GM23338 (cell line): Measurements from ENCODE around the gene ZSCAN5B. TPM values are rescaled to one million over a fixed set of nuclear protein-coding genes. Genes with fewer than 3 reads are reported as not detected.

Source experiments
- ATAC-seq: fragments of 200-7000 bp; cut with Tn5 transposase; 3 replicates; pipeline ENCODE4 v1.9.1; 2020
- DNase-seq: peaks from one replicate; pipeline ENCODE4 v3.0.0-alpha.2; 2015; ENCODE audit warnings: low spot score
- H2AFZ ChIP-seq: fragments of 200-600 bp; sonication (generic); 2 replicates; pipeline ENCODE4 v1.8.0; 2016; ENCODE audit warnings: antibody characterized with exemption, mild to moderate bottlenecking, moderate library complexity
- H3F3A ChIP-seq: fragments of 200-600 bp; sonication (generic); replicated peaks from 2 replicates; pipeline ENCODE4 v1.8.0; 2017; ENCODE audit warnings: antibody characterized with exemption, mixed run types, low read depth
- H3K27ac ChIP-seq: fragments of 200-600 bp; sonication (generic); 2 replicates; pipeline ENCODE4 v1.6.1; 2016; ENCODE audit warnings: low read depth
- H3K27me3 ChIP-seq: fragments of 200-600 bp; sonication (generic); 2 replicates; pipeline ENCODE4 v1.8.0; 2016; ENCODE audit warnings: mild to moderate bottlenecking, mixed run types, moderate library complexity; ENCODE audit not compliant: insufficient read depth
- H3K36me3 ChIP-seq: fragments of 200-600 bp; sonication (generic); 2 replicates; pipeline ENCODE4 v1.8.0; 2016; ENCODE audit warnings: mild to moderate bottlenecking; ENCODE audit not compliant: insufficient read depth
- H3K4me1 ChIP-seq: fragments of 200-600 bp; sonication (generic); 2 replicates; pipeline ENCODE4 v1.8.0; 2016; ENCODE audit warnings: mild to moderate bottlenecking, moderate library complexity; ENCODE audit not compliant: insufficient read depth
- H3K4me2 ChIP-seq: fragments of 200-600 bp; sonication (generic); 2 replicates; pipeline ENCODE4 v1.7.1; 2017; ENCODE audit warnings: mixed run types
- H3K4me3 ChIP-seq: fragments of 200-600 bp; sonication (generic); 2 replicates; pipeline ENCODE4 v1.6.1; 2016; ENCODE audit warnings: mixed run types
- H3K79me2 ChIP-seq: fragments of 200-600 bp; sonication (generic); replicated peaks from 2 replicates; pipeline ENCODE4 v1.8.0; 2017; ENCODE audit warnings: mild to moderate bottlenecking; ENCODE audit not compliant: insufficient read depth
- H3K9me2 ChIP-seq: fragments of 200-600 bp; sonication (generic); 2 replicates; pipeline ENCODE4 v1.8.0; 2017; ENCODE audit not compliant: insufficient read depth
- H4K20me1 ChIP-seq: fragments of 200-600 bp; sonication (generic); replicated peaks from 2 replicates; pipeline ENCODE4 v1.8.0; 2017; ENCODE audit warnings: mild to moderate bottlenecking; ENCODE audit not compliant: insufficient read depth
- H3K27ac Mint-ChIP-seq: 2 replicates; pipeline ENCODE4 v1.8.0; 2020; ENCODE audit warnings: inconsistent platforms, mild to moderate bottlenecking, moderate library complexity, mixed read lengths
- H3K27me3 Mint-ChIP-seq: 3 replicates; pipeline ENCODE4 v1.8.0; 2022; ENCODE audit warnings: low read depth, mild to moderate bottlenecking, moderate library complexity, mixed read lengths, inconsistent platforms; ENCODE audit not compliant: insufficient read depth, poor library complexity
- H3K36me3 Mint-ChIP-seq: 3 replicates; pipeline ENCODE4 v1.8.0; 2021; ENCODE audit warnings: low read depth, mild to moderate bottlenecking, inconsistent platforms, moderate library complexity, mixed read lengths
- H3K4me1 Mint-ChIP-seq: 3 replicates; pipeline ENCODE4 v1.8.0; 2020; ENCODE audit warnings: mild to moderate bottlenecking, inconsistent platforms, mixed read lengths
- H3K4me3 Mint-ChIP-seq: 3 replicates; pipeline ENCODE4 v1.8.0; 2021; ENCODE audit warnings: moderate library complexity, mild to moderate bottlenecking, inconsistent platforms, mixed read lengths
- H3K9me3 Mint-ChIP-seq: 3 replicates; pipeline ENCODE4 v1.8.0; 2020; ENCODE audit warnings: moderate library complexity, mild to moderate bottlenecking, inconsistent platforms, mixed read lengths
- CREB1 ChIP-seq: fragments of 250-450 bp; sonication (Bioruptor Pico); IDR thresholded peaks from 2 replicates; pipeline ENCODE4 v1.5.0; 2020; ENCODE audit warnings: low read depth, mild to moderate bottlenecking, moderate library complexity
- EZH2 ChIP-seq: fragments of 200-600 bp; sonication (generic); IDR thresholded peaks from one replicate; pipeline ENCODE4 v1.8.0; 2017; ENCODE audit warnings: antibody characterized with exemption, mild to moderate bottlenecking, low read depth; ENCODE audit not compliant: unreplicated experiment
- EZH2phosphoT487 ChIP-seq: fragments of 200-600 bp; sonication (generic); IDR thresholded peaks from one replicate; pipeline ENCODE4 v1.8.1; 2018; ENCODE audit warnings: antibody characterized with exemption; ENCODE audit not compliant: unreplicated experiment
- JUNB ChIP-seq: IDR thresholded peaks from one replicate; pipeline ENCODE4 v1.6.1; 2016; ENCODE audit warnings: antibody characterized with exemption; ENCODE audit not compliant: unreplicated experiment
- STAT1 ChIP-seq: IDR thresholded peaks from one replicate; pipeline ENCODE4 v1.6.1; 2016; ENCODE audit warnings: antibody characterized with exemption; ENCODE audit not compliant: unreplicated experiment
- ZNF114 ChIP-seq: fragments of 250-450 bp; sonication (Bioruptor Pico); IDR thresholded peaks from 2 replicates; pipeline ENCODE4 v1.5.0; 2020; ENCODE audit warnings: mild to moderate bottlenecking, moderate library complexity
- ZNF331 ChIP-seq: fragments of 250-450 bp; sonication (Bioruptor Pico); IDR thresholded peaks from 2 replicates; pipeline ENCODE4 v1.5.0; 2020; ENCODE audit warnings: low read depth, mild to moderate bottlenecking, moderate library complexity
- polyA plus RNA-seq: library from polyadenylated mRNA; unstranded; fragments of >200 nt; fragmentation: Nextera tagmentation; extraction: Ambion mirVana; gene quantifications from 2 replicates; pipeline ENCODE4 v1.2.1, GENCODE V29; 2016
- total RNA-seq: library from RNA; depleted of rRNA; stranded (reverse); fragments of >200 nt; shearing (Covaris generic); gene quantifications from 2 replicates; pipeline ENCODE4 v1.2.3, GENCODE V29; 2014
- TF ChIP-seq, protein P1 (sequence below), 2 experiments: fragments of 200-600 bp in 1 of 2; sonication (generic) in 1 of 2; conservative IDR thresholded peaks; 2 replicates each; pipeline versions ENCODE4 v1.5.1 to v1.6.1; 2016 to 2017; ENCODE audit warnings: antibody characterized with exemption in 2 of 2, low read depth in 2 of 2, mild to moderate bottlenecking in 2 of 2, moderate library complexity in 1 of 2
- TF ChIP-seq, protein P2 (sequence below): fragments of 250-450 bp; sonication (Bioruptor Pico); IDR thresholded peaks from 2 replicates; pipeline ENCODE4 v1.5.0; 2020; ENCODE audit warnings: mild to moderate bottlenecking, moderate library complexity
- TF ChIP-seq, protein P3 (sequence below): IDR thresholded peaks from 2 replicates; pipeline ENCODE4 v1.6.1; 2016; ENCODE audit warnings: antibody characterized with exemption
- TF ChIP-seq, protein P4 (sequence below): IDR thresholded peaks from one replicate; pipeline ENCODE4 v1.6.1; 2018; ENCODE audit warnings: antibody characterized with exemption; ENCODE audit not compliant: unreplicated experiment

The ZSCAN5B gene
- total and polyA plus RNA-seq, 2 experiments from 2014 or later: 0.10 TPM; not detected in 1

DNA sequence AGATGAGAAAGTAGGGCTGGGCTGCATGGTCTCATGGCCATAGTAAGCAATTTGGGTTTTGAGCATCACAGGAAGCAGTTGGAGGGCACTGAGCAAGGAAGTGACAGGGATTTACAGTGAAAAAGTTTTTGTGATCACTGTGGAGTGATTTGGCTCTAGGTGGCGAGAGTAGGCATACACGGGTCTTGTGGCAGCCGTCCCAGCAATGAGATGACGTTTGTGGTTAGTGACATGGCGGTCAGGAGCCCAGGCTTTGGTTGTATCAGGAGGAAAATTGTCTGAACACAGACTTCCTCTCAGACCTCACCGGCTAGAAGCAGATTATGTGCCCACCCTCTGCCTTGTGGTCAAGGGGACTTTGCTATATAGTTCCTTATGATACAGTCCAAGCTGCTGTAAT is 53.2 kb downstream of the ZSCAN5B start:
- Mint-ChIP-seq H3K4me1 (peaks cover 24% of the 10 kb centered on the region), H3K27ac (no peak overlapping the region), H3K9me3 (no peaks in the 10 kb centered on the region; the same call in 2 of the 3 replicates), H3K27me3 (peaks cover 8% of the 10 kb centered on the region), H3K4me3 (no peak overlapping the region), H3K36me3 (peaks cover 21% of the 10 kb centered on the region)
- no peak for DNase-seq
- Histone ChIP-seq H3K4me3 (no peak overlapping the region), H2AFZ (no peak overlapping the region), H4K20me1 (peaks cover 7% of the 10 kb centered on the region; the same call in 1 of the 2 replicates), H3F3A (no peaks in the 10 kb centered on the region; the same call in 1 of the 2 replicates), H3K4me2 (no peak overlapping the region), H3K79me2 (peaks cover 41% of the 10 kb centered on the region), H3K36me3 (no peaks in the 10 kb centered on the region; the same call in 1 of the 2 replicates), H3K27ac (0 out of 2 replicates have a peak overlapping the region, but pooled peaks have one; percentile 19), H3K27me3 (no peaks in the 10 kb centered on the region), H3K4me1 (peaks cover 14% of the 10 kb centered on the region), H3K9me2 (no peaks in the 10 kb centered on the region)
- no peak for TF ChIP-seq STAT1
- no peak for TF ChIP-seq ZNF114
- TF ChIP-seq, protein P1, sequence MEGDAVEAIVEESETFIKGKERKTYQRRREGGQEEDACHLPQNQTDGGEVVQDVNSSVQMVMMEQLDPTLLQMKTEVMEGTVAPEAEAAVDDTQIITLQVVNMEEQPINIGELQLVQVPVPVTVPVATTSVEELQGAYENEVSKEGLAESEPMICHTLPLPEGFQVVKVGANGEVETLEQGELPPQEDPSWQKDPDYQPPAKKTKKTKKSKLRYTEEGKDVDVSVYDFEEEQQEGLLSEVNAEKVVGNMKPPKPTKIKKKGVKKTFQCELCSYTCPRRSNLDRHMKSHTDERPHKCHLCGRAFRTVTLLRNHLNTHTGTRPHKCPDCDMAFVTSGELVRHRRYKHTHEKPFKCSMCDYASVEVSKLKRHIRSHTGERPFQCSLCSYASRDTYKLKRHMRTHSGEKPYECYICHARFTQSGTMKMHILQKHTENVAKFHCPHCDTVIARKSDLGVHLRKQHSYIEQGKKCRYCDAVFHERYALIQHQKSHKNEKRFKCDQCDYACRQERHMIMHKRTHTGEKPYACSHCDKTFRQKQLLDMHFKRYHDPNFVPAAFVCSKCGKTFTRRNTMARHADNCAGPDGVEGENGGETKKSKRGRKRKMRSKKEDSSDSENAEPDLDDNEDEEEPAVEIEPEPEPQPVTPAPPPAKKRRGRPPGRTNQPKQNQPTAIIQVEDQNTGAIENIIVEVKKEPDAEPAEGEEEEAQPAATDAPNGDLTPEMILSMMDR (conservative IDR thresholded peaks at IDR 0.05; ENCODE audit: low read depth in 2 of 2): no peak
- TF ChIP-seq EZH2phosphoT487: no peak
- TF ChIP-seq, protein P2, sequence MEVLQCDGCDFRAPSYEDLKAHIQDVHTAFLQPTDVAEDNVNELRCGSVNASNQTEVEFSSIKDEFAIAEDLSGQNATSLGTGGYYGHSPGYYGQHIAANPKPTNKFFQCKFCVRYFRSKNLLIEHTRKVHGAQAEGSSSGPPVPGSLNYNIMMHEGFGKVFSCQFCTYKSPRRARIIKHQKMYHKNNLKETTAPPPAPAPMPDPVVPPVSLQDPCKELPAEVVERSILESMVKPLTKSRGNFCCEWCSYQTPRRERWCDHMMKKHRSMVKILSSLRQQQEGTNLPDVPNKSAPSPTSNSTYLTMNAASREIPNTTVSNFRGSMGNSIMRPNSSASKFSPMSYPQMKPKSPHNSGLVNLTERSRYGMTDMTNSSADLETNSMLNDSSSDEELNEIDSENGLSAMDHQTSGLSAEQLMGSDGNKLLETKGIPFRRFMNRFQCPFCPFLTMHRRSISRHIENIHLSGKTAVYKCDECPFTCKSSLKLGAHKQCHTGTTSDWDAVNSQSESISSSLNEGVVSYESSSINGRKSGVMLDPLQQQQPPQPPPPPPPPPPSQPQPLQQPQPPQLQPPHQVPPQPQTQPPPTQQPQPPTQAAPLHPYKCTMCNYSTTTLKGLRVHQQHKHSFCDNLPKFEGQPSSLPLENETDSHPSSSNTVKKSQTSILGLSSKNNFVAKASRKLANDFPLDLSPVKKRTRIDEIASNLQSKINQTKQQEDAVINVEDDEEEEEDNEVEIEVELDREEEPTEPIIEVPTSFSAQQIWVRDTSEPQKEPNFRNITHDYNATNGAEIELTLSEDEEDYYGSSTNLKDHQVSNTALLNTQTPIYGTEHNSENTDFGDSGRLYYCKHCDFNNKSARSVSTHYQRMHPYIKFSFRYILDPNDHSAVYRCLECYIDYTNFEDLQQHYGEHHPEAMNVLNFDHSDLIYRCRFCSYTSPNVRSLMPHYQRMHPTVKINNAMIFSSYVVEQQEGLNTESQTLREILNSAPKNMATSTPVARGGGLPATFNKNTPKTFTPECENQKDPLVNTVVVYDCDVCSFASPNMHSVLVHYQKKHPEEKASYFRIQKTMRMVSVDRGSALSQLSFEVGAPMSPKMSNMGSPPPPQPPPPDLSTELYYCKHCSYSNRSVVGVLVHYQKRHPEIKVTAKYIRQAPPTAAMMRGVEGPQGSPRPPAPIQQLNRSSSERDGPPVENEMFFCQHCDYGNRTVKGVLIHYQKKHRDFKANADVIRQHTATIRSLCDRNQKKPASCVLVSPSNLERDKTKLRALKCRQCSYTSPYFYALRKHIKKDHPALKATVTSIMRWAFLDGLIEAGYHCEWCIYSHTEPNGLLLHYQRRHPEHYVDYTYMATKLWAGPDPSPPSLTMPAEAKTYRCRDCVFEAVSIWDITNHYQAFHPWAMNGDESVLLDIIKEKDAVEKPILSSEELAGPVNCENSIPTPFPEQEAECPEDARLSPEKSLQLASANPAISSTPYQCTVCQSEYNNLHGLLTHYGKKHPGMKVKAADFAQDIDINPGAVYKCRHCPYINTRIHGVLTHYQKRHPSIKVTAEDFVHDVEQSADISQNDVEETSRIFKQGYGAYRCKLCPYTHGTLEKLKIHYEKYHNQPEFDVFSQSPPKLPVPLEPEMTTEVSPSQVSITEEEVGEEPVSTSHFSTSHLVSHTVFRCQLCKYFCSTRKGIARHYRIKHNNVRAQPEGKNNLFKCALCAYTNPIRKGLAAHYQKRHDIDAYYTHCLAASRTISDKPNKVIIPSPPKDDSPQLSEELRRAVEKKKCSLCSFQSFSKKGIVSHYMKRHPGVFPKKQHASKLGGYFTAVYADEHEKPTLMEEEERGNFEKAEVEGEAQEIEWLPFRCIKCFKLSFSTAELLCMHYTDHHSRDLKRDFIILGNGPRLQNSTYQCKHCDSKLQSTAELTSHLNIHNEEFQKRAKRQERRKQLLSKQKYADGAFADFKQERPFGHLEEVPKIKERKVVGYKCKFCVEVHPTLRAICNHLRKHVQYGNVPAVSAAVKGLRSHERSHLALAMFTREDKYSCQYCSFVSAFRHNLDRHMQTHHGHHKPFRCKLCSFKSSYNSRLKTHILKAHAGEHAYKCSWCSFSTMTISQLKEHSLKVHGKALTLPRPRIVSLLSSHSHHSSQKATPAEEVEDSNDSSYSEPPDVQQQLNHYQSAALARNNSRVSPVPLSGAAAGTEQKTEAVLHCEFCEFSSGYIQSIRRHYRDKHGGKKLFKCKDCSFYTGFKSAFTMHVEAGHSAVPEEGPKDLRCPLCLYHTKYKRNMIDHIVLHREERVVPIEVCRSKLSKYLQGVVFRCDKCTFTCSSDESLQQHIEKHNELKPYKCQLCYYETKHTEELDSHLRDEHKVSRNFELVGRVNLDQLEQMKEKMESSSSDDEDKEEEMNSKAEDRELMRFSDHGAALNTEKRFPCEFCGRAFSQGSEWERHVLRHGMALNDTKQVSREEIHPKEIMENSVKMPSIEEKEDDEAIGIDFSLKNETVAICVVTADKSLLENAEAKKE (CRISPR knock-in tag): no peak
- TF ChIP-seq CREB1 (CRISPR knock-in tag): no peak
- no peak for TF ChIP-seq EZH2
- TF ChIP-seq, protein P3, sequence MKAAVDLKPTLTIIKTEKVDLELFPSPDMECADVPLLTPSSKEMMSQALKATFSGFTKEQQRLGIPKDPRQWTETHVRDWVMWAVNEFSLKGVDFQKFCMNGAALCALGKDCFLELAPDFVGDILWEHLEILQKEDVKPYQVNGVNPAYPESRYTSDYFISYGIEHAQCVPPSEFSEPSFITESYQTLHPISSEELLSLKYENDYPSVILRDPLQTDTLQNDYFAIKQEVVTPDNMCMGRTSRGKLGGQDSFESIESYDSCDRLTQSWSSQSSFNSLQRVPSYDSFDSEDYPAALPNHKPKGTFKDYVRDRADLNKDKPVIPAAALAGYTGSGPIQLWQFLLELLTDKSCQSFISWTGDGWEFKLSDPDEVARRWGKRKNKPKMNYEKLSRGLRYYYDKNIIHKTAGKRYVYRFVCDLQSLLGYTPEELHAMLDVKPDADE: no peak
- TF ChIP-seq ZNF331 (CRISPR knock-in tag): no peak
- TF ChIP-seq JUNB: no peak
- TF ChIP-seq, protein P4, sequence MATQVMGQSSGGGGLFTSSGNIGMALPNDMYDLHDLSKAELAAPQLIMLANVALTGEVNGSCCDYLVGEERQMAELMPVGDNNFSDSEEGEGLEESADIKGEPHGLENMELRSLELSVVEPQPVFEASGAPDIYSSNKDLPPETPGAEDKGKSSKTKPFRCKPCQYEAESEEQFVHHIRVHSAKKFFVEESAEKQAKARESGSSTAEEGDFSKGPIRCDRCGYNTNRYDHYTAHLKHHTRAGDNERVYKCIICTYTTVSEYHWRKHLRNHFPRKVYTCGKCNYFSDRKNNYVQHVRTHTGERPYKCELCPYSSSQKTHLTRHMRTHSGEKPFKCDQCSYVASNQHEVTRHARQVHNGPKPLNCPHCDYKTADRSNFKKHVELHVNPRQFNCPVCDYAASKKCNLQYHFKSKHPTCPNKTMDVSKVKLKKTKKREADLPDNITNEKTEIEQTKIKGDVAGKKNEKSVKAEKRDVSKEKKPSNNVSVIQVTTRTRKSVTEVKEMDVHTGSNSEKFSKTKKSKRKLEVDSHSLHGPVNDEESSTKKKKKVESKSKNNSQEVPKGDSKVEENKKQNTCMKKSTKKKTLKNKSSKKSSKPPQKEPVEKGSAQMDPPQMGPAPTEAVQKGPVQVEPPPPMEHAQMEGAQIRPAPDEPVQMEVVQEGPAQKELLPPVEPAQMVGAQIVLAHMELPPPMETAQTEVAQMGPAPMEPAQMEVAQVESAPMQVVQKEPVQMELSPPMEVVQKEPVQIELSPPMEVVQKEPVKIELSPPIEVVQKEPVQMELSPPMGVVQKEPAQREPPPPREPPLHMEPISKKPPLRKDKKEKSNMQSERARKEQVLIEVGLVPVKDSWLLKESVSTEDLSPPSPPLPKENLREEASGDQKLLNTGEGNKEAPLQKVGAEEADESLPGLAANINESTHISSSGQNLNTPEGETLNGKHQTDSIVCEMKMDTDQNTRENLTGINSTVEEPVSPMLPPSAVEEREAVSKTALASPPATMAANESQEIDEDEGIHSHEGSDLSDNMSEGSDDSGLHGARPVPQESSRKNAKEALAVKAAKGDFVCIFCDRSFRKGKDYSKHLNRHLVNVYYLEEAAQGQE: no peak
- no peak for ATAC-seq
